Esophagus muscularis mucosa (tissue), 4 donors: ENCODE data around the gene SLC37A3. TPM values are rescaled to one million over a fixed set of nuclear protein-coding genes. Genes with fewer than 3 reads are reported as not detected.

Experiments
- DNase-seq: peaks from one replicate; pipeline ENCODE4 v3.0.0-alpha.2; 2017; ENCODE audit errors: extremely low spot score
- H3K27ac ChIP-seq, 4 donors: fragments of 200-600 bp; sonication (generic); replicated peaks in 1 of 4; 1 replicate in 3 of 4; 2 replicates in 1 of 4; pipeline ENCODE4 v1.5.1; 2016 to 2019; ENCODE audit warnings: mild to moderate bottlenecking in 1 of 4
- H3K27me3 ChIP-seq, 4 donors: fragments of 200-600 bp; sonication (generic); one replicate each; pipeline versions ENCODE4 v1.5.1 to v1.6.0; 2016 to 2019
- H3K36me3 ChIP-seq, 4 donors: fragments of 200-600 bp; sonication (generic); one replicate each; pipeline ENCODE4 v1.5.1; 2016 to 2019
- H3K4me1 ChIP-seq, 4 donors: fragments of 200-600 bp; sonication (generic); one replicate each; pipeline ENCODE4 v1.5.1; 2016 to 2019
- H3K4me3 ChIP-seq, 4 donors: fragments of 200-600 bp; sonication (generic); 1 replicate in 2 of 4; 2 replicates in 2 of 4; pipeline ENCODE4 v1.5.1; 2016 to 2019; ENCODE audit warnings: mild to moderate bottlenecking in 4 of 4, moderate library complexity in 1 of 4
- H3K9me3 ChIP-seq, 4 donors: fragments of 200-600 bp; sonication (generic); 1 replicate in 3 of 4; 2 replicates in 1 of 4; pipeline ENCODE4 v1.5.1; 2016 to 2019
- EP300 ChIP-seq: sonication (generic); formaldehyde crosslinking; IDR thresholded peaks from one replicate; pipeline ENCODE4 v1.6.1; 2017; ENCODE audit warnings: antibody characterized with exemption
- POLR2A ChIP-seq: fragments of 450-650 bp; IDR thresholded peaks from one replicate; pipeline ENCODE4 v1.6.1; 2017; ENCODE audit warnings: antibody characterized with exemption, moderate library complexity, mild to moderate bottlenecking, low read depth
- POLR2AphosphoS5 ChIP-seq, 2 donors: sonication (generic); formaldehyde crosslinking; IDR thresholded peaks; one replicate each; pipeline ENCODE4 v1.6.1; 2017; ENCODE audit warnings: antibody characterized with exemption in 2 of 2
- WGBS: methylation state at CpG from one replicate; pipeline ENCODE4 v1.1.5; 2018; 5-methylcytosine and 5-hydroxymethylcytosine counted together
- intact Hi-C: fragments of 100-400 bp; cut with DNase I; formaldehyde crosslinking; loops from one replicate; pipeline ENCODE4 v1.15.1; 2023
- total RNA-seq, 4 donors: library from RNA; depleted of rRNA; stranded (reverse); fragments of >200 nt; gene quantifications; one replicate each; pipeline versions ENCODE4 v1.1.0 to v1.2.1, GENCODE V29; 2016
- TF ChIP-seq, protein P1 (sequence below), 3 experiments: fragments of 200-600 bp in 2 of 3; fragments of 450-650 bp in 1 of 3; sonication (generic) in 2 of 3; IDR thresholded peaks; one replicate each; pipeline ENCODE4 v1.5.1; 2017 to 2019; ENCODE audit warnings: antibody characterized with exemption in 3 of 3, mild to moderate bottlenecking in 2 of 3, moderate library complexity in 1 of 3

Gene SLC37A3
- total RNA-seq, 4 donors from 2014 or later: 33.1 to 67.8 (median 49.0) TPM

DNA sequence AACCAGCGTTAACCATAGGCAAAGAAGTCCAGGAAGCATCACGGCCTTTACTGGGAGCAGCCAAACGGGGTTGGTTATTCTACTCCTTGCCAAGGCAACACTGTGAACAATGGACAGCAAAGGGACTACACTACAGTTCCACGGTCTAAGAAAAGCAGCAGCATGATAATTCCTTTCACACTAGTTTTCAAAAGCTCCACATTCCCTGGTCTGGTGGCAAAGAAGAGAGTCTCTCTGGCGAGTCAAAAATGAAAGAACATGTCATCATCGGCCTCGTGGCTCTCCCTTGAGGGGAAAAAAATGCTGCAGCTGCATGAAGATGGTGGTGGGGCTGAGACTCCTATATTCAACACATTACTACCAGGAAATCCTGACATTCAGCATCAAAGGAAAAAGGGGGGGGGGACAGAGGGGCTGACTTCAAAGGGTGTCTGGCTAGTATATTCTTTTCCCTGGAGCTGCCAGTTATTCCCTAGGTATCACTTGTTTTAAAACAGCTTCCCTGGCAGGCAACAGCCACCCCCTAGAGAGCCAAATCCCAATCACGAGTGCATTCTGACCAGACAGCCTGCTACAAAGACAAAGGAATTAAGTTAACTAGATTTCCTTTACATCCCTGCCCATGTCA lies 49.1 kb downstream of the SLC37A3 start:
- Histone ChIP-seq H3K27ac (peak overlapping the region in 3 of 4 donors; percentile 6 to 33 (median 17)), H3K4me3 (no peak overlapping the region), H3K36me3 (peaks cover 35 to 94% (median 68%) of the 10 kb centered on the region in 4 donors), H3K4me1 (peaks cover 5 to 15% (median 6%) of the 10 kb centered on the region in 4 donors), H3K9me3 (no peaks in the 10 kb centered on the region), H3K27me3 (no peaks in the 10 kb centered on the region)
- TF ChIP-seq, protein P1, sequence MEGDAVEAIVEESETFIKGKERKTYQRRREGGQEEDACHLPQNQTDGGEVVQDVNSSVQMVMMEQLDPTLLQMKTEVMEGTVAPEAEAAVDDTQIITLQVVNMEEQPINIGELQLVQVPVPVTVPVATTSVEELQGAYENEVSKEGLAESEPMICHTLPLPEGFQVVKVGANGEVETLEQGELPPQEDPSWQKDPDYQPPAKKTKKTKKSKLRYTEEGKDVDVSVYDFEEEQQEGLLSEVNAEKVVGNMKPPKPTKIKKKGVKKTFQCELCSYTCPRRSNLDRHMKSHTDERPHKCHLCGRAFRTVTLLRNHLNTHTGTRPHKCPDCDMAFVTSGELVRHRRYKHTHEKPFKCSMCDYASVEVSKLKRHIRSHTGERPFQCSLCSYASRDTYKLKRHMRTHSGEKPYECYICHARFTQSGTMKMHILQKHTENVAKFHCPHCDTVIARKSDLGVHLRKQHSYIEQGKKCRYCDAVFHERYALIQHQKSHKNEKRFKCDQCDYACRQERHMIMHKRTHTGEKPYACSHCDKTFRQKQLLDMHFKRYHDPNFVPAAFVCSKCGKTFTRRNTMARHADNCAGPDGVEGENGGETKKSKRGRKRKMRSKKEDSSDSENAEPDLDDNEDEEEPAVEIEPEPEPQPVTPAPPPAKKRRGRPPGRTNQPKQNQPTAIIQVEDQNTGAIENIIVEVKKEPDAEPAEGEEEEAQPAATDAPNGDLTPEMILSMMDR (IDR thresholded peaks at IDR 0.05): no peak
- no peak for TF ChIP-seq EP300
- no peak for TF ChIP-seq POLR2A
- TF ChIP-seq POLR2AphosphoS5 (IDR thresholded peaks at IDR 0.05): no peak
- no peak for DNase-seq
- intact Hi-C loops: no loop called here
- 63% methylated on average over 8 of the region's 8 CpGs for whole genome bisulfite sequencing

GRCh38 chr7:140348161-140348849 lies 50.0 kb downstream of the SLC37A3 start:
- Histone ChIP-seq H3K27ac (peak overlapping the region in 2 of 4 donors; percentile 6 to 33), H3K36me3 (peaks cover 30 to 94% (median 70%) of the 10 kb centered on the region in 4 donors), H3K4me3 (no peak overlapping the region), H3K9me3 (no peaks in the 10 kb centered on the region), H3K4me1 (peaks cover 5 to 15% (median 6%) of the 10 kb centered on the region in 4 donors), H3K27me3 (no peaks in the 10 kb centered on the region)
- 80% methylated on average over 13 of the region's 13 CpGs for WGBS
- no peak for TF ChIP-seq POLR2AphosphoS5 (IDR thresholded peaks at IDR 0.05)
- TF ChIP-seq POLR2A: no peak
- no peak for TF ChIP-seq EP300
- TF ChIP-seq, protein P1 (IDR thresholded peaks at IDR 0.05): no peak
- intact Hi-C loops: no loop called here
- no peak for DNase-seq

- Histone ChIP-seq H3K4me1 (peaks cover 5 to 15% (median 6%) of the 10 kb centered on the region in 4 donors), H3K4me3 (no peak overlapping the region), H3K36me3 (peaks cover 23 to 93% (median 65%) of the 10 kb centered on the region in 4 donors), H3K27ac (no peak overlapping the region), H3K27me3 (no peaks in the 10 kb centered on the region), H3K9me3 (no peaks in the 10 kb centered on the region)
- DNase-seq: no peak
- WGBS: 80% methylated on average over 5 of the region's 5 CpGs
- TF ChIP-seq, protein P1 (IDR thresholded peaks at IDR 0.05): no peak
- TF ChIP-seq EP300: no peak
- no peak for TF ChIP-seq POLR2A
- TF ChIP-seq POLR2AphosphoS5 (IDR thresholded peaks at IDR 0.05): no peak
- intact Hi-C loops: no loop called here
These were observed 51.1 kb downstream of the SLC37A3 start for GRCh38 chr7:140347218-140347617.

DNA sequence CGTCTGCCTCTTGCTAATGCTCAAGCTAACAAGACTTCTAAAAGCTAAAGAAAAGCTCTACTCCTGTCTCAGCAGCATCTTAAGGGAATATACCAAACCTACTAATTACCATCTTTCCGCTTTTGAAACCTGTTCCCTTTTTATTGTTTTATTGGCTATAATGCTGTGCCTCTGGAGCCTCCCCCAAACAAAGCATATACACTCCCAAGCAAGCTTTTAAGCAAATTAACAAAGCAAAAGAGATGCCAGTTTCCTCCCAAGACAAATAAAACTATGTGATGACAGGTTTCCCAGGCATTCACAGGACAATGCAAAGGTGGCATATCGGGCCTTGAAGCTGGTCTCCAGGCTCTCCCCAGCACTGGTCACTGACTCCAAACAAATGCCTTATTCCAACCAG lies 52.9 kb downstream of the SLC37A3 start:
- no peak overlapping the region for H3K27ac ChIP-seq
- TF ChIP-seq POLR2AphosphoS5 (IDR thresholded peaks at IDR 0.05) (no peak), POLR2A (no peak), EP300 (no peak)
- TF ChIP-seq, protein P1 (IDR thresholded peaks at IDR 0.05): no peak
- DNase-seq: no peak
- 92% methylated on average over 3 of the region's 3 CpGs for WGBS
- intact Hi-C loops: no loop called here
- H3K9me3 ChIP-seq: no peaks in the 10 kb centered on the region
- H3K27me3 ChIP-seq: no peaks in the 10 kb centered on the region
- H3K4me3 ChIP-seq: no peak overlapping the region
- peaks cover 5 to 15% (median 6%) of the 10 kb centered on the region in 4 donors for H3K4me1 ChIP-seq
- peaks cover 21 to 93% (median 54%) of the 10 kb centered on the region in 4 donors for H3K36me3 ChIP-seq
